ENCODE data around the gene ACLY.
"Not testable (repeated sequence)": the region's sequence is repeated elsewhere in the genome, so short reads cannot be mapped to it uniquely, and the experiment has no call there.

ACLY gene

GRCh38 chr17:41868568-41868967 is 50.2 kb downstream of the ACLY start:
- in situ Hi-C loops (cut with MboI; ENCODE audit: low sequenced_read_pairs, unreplicated experiment): no loop called here
- DNase-seq (ENCODE audit: low spot score): no peak
- TF ChIP-seq, protein P1, sequence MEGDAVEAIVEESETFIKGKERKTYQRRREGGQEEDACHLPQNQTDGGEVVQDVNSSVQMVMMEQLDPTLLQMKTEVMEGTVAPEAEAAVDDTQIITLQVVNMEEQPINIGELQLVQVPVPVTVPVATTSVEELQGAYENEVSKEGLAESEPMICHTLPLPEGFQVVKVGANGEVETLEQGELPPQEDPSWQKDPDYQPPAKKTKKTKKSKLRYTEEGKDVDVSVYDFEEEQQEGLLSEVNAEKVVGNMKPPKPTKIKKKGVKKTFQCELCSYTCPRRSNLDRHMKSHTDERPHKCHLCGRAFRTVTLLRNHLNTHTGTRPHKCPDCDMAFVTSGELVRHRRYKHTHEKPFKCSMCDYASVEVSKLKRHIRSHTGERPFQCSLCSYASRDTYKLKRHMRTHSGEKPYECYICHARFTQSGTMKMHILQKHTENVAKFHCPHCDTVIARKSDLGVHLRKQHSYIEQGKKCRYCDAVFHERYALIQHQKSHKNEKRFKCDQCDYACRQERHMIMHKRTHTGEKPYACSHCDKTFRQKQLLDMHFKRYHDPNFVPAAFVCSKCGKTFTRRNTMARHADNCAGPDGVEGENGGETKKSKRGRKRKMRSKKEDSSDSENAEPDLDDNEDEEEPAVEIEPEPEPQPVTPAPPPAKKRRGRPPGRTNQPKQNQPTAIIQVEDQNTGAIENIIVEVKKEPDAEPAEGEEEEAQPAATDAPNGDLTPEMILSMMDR (IDR thresholded peaks at IDR 0.05; ENCODE audit: borderline replicate concordance, control extremely low read depth, extremely low read depth, insufficient read depth, missing control alignments): no peak

DNA sequence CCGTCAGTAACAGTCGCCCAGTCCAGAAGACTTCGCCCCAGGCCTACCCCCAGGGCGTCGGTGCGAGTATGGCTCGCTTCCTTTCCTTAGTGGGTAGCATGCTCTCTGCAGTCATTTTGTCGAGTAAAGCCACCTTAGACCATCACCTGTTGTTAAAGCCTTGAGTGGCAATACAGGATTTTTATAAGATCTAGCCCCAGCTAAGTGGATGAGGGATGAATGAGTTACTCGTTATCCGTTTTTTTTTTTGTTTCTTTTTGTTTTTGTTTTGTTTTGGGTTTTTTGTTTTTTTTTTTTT is 53.2 kb downstream of the ACLY start:
- in situ Hi-C loops (cut with MboI; ENCODE audit: low sequenced_read_pairs, unreplicated experiment): no loop called here
- DNase-seq (ENCODE audit: low spot score): no peak
- TF ChIP-seq, protein P1 (IDR thresholded peaks at IDR 0.05; ENCODE audit: borderline replicate concordance, control extremely low read depth, extremely low read depth, insufficient read depth, missing control alignments): no peak

GRCh38 chr17:41864836-41865595 is 53.7 kb downstream of the ACLY start, which contains the start of gene KLHL11:
KLHL11 (minus strand) TSS chr17:41865423; CDS start chr17:41865370, 53 bp downstream.
- TF ChIP-seq, protein P1 (IDR thresholded peaks at IDR 0.05; ENCODE audit: borderline replicate concordance, control extremely low read depth, extremely low read depth, insufficient read depth, missing control alignments): no peak
- in situ Hi-C loops (cut with MboI; ENCODE audit: low sequenced_read_pairs, unreplicated experiment): no loop called here

GRCh38 chr17:41864498-41864835 is 54.3 kb downstream of the ACLY start:
- TF ChIP-seq, protein P1 (IDR thresholded peaks at IDR 0.05; ENCODE audit: borderline replicate concordance, control extremely low read depth, extremely low read depth, insufficient read depth, missing control alignments): no peak
- in situ Hi-C loops (cut with MboI; ENCODE audit: low sequenced_read_pairs, unreplicated experiment): no loop called here
- DNase-seq (ENCODE audit: low spot score): no peak

More at GRCh38 chr17:41864836-41865595, 53.7 kb downstream of the ACLY start, which contains the start of gene KLHL11:
- peak; percentile 95 for DNase-seq (ENCODE audit: low spot score)

DNA sequence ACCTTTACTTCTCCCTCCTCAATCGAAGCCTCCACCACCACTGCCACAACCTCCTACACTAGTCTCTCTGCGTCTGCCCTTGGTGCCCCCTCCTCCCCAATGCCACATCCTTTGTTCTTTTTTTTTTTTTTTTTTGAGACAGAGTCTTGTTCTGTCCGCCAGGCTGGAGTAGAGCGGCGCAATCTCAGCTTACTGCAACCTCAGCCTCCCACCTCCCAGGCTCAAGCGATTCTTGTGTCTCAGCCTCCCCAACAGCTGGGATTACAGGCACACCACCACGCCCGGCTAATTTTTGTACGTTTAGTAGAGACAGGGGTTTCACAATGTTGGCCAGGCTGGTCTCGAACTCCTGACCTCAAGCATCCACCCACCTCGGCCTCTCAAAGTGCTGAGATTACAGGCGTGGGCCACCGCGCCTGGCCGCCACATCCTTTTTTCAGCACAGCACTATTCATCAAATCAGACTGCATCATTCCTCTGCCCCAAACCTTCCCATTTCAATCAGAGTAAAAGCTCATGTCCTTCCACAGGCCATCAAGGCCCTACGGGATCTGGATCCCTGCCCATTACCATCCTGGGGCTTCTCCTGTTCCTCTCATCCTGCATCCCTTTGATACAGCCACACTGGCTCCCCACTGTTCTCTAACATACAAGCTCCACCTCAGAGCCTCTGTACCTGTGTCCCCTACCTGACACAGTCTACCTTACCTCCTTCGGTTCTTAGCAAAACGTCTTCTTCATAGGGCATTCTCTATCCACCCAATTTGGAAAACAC is 55.5 kb downstream of the ACLY start:
- in situ Hi-C loops (cut with MboI; ENCODE audit: low sequenced_read_pairs, unreplicated experiment): no loop called here
- no peak for DNase-seq (ENCODE audit: low spot score)
- TF ChIP-seq, protein P1 (IDR thresholded peaks at IDR 0.05; ENCODE audit: borderline replicate concordance, control extremely low read depth, extremely low read depth, insufficient read depth, missing control alignments): no peak

- DNase-seq (ENCODE audit: low spot score): no peak
- TF ChIP-seq, protein P1 (IDR thresholded peaks at IDR 0.05; ENCODE audit: borderline replicate concordance, control extremely low read depth, extremely low read depth, insufficient read depth, missing control alignments): no peak
- in situ Hi-C loops (cut with MboI; ENCODE audit: low sequenced_read_pairs, unreplicated experiment): no loop called here
These were observed 58.4 kb downstream of the ACLY start for GRCh38 chr17:41860254-41860931.

DNA sequence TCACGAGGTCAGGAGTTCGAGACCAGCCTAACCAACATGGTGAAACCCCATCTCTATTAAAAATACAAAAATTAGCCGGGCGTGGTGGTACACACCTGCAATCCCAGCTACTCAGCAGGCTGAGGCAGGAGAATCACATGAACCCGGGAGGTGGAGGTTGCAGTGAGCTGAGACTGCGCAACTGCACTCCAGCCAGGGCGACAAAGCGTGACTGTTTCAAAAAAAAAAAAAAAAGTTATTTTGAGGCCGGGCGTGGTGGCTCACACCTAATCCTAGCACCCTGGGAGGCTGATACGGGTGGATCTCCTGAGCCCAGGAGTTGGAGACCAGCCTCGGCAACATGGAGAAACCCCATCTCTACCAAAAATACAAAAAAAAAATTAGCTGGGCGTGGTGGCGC is 67.4 kb downstream of the ACLY start:
- in situ Hi-C loops (cut with MboI; ENCODE audit: low sequenced_read_pairs, unreplicated experiment); DNase-seq (ENCODE audit: low spot score): not testable (repeated sequence)
